Trophoblast cell (in vitro differentiated cells and primary cell): ENCODE results near the gene LRMDA.

Experiments used
- DNase-seq, 2 donors: peaks; one replicate each; pipeline ENCODE4 v3.0.0-alpha.2; 2016
- H2AFZ ChIP-seq: 2 replicates; pipeline ENCODE4 v1.6.1; 2013; ENCODE audit warnings: low read length, moderate library complexity, mild to moderate bottlenecking; ENCODE audit not compliant: insufficient read depth, poor library complexity
- H2AK5ac ChIP-seq: 2 replicates; pipeline ENCODE4 v1.6.1; 2013; ENCODE audit warnings: mild to moderate bottlenecking, low read length
- H2BK120ac ChIP-seq: 2 replicates; pipeline ENCODE4 v1.6.1; 2013; ENCODE audit warnings: low read length, mild to moderate bottlenecking, moderate library complexity; ENCODE audit not compliant: insufficient read depth, poor library complexity
- H2BK12ac ChIP-seq: 2 replicates; pipeline ENCODE4 v1.6.1; 2013; ENCODE audit warnings: mild to moderate bottlenecking, low read length, moderate library complexity
- H2BK5ac ChIP-seq: 2 replicates; pipeline ENCODE4 v1.6.1; 2013; ENCODE audit warnings: low read length, low read depth, moderate library complexity, mild to moderate bottlenecking; ENCODE audit not compliant: poor library complexity
- H3K14ac ChIP-seq: 2 replicates; pipeline ENCODE4 v1.6.1; 2013; ENCODE audit warnings: mild to moderate bottlenecking, low read length
- H3K18ac ChIP-seq: 2 replicates; pipeline ENCODE4 v1.6.1; 2013; ENCODE audit warnings: mild to moderate bottlenecking, low read length
- H3K23ac ChIP-seq: 2 replicates; pipeline ENCODE4 v1.6.1; 2013; ENCODE audit warnings: low read length
- H3K27ac ChIP-seq: 2 replicates; pipeline ENCODE4 v1.5.1; 2013; ENCODE audit warnings: low read depth, mild to moderate bottlenecking, inconsistent platforms, low read length, moderate library complexity
- H3K27me3 ChIP-seq: 2 replicates; pipeline ENCODE4 v1.6.1; 2013; ENCODE audit warnings: inconsistent platforms, mild to moderate bottlenecking, low read length, moderate library complexity; ENCODE audit not compliant: insufficient read depth
- H3K36me3 ChIP-seq, 2 experiments: 1 replicate in 1 of 2; 2 replicates in 1 of 2; pipeline ENCODE4 v1.6.1; 2013; ENCODE audit warnings: low read length in 2 of 2, mild to moderate bottlenecking in 2 of 2, moderate library complexity in 1 of 2; ENCODE audit not compliant: insufficient read depth in 2 of 2, control insufficient read depth in 1 of 2
- H3K4ac ChIP-seq: 2 replicates; pipeline ENCODE4 v1.6.1; 2013; ENCODE audit warnings: low read depth, mild to moderate bottlenecking, low read length, moderate library complexity
- H3K4me1 ChIP-seq, 2 experiments: 1 replicate in 1 of 2; 2 replicates in 1 of 2; pipeline ENCODE4 v1.6.1; 2013; ENCODE audit warnings: low read length in 2 of 2, mild to moderate bottlenecking in 2 of 2, moderate library complexity in 1 of 2; ENCODE audit not compliant: insufficient read depth in 2 of 2, control insufficient read depth in 1 of 2
- H3K4me2 ChIP-seq: 2 replicates; pipeline ENCODE4 v1.6.1; 2013; ENCODE audit warnings: inconsistent platforms, mild to moderate bottlenecking, low read length, moderate library complexity
- H3K4me3 ChIP-seq: 2 replicates; pipeline ENCODE4 v1.5.1; 2013; ENCODE audit warnings: mild to moderate bottlenecking, low read depth, low read length, inconsistent platforms
- H3K79me1 ChIP-seq: one replicate; pipeline ENCODE4 v1.6.1; 2013; ENCODE audit warnings: low read length
- H3K79me2 ChIP-seq: 2 replicates; pipeline ENCODE4 v1.6.1; 2013; ENCODE audit warnings: low read length, mild to moderate bottlenecking; ENCODE audit not compliant: control insufficient read depth, insufficient read depth, poor library complexity
- H3K9ac ChIP-seq: 2 replicates; pipeline ENCODE4 v1.6.1; 2013; ENCODE audit warnings: mild to moderate bottlenecking, low read length
- H3K9me3 ChIP-seq: 2 replicates; pipeline ENCODE4 v1.6.1; 2013; ENCODE audit warnings: low read depth, mild to moderate bottlenecking, control low read depth, inconsistent platforms, low read length; ENCODE audit not compliant: insufficient read depth
- H4K12ac ChIP-seq: 2 replicates; pipeline ENCODE4 v1.6.1; 2013; ENCODE audit warnings: low read depth, mild to moderate bottlenecking, low read length, moderate library complexity
- H4K8ac ChIP-seq: 2 replicates; pipeline ENCODE4 v1.6.1; 2013; ENCODE audit warnings: low read depth, mild to moderate bottlenecking, low read length, moderate library complexity
- H4K91ac ChIP-seq: one replicate; pipeline ENCODE4 v1.6.1; 2013; ENCODE audit warnings: low read depth, mild to moderate bottlenecking, low read length, moderate library complexity
- WGBS: extraction: QIAGEN DNeasy Blood & Tissue Kit; methylation state at CpG from one replicate; pipeline ENCODE4 v1.1.7; 2013; ENCODE audit warnings: missing lambda C conversion rate; ENCODE audit not compliant: insufficient read length, insufficient coverage; ENCODE audit errors: extremely low coverage; 5-methylcytosine and 5-hydroxymethylcytosine counted together

LRMDA gene

GRCh38 chr10:76236356-76236755 is 804.9 kb downstream of the LRMDA start:
- Histone ChIP-seq H4K8ac (no peak overlapping the region), H2BK5ac (no peak overlapping the region), H3K79me1 (peaks cover 1% of the 10 kb centered on the region), H2BK12ac (no peak overlapping the region), H3K27ac (no peak overlapping the region), H2BK120ac (peak overlapping the region; percentile 88), H3K14ac (no peak overlapping the region), H3K4me3 (no peak overlapping the region), H3K9ac (no peak overlapping the region), H4K91ac (no peak overlapping the region), H3K23ac (no peak overlapping the region), H3K18ac (no peak overlapping the region), H3K4me1 (peaks cover 3 to 6% of the 10 kb centered on the region in 2 experiments), H4K12ac (no peak overlapping the region), H3K4ac (no peak overlapping the region), H2AFZ (no peak overlapping the region), H3K9me3 (no peaks in the 10 kb centered on the region), H2AK5ac (no peak overlapping the region), H3K4me2 (no peak overlapping the region), H3K79me2 (no peaks in the 10 kb centered on the region), H3K27me3 (no peaks in the 10 kb centered on the region), H3K36me3 (no peaks in the 10 kb centered on the region)
- DNase-seq = no peak
- no CpG with 5 or more reads among the region's 2 CpGs for WGBS

DNA sequence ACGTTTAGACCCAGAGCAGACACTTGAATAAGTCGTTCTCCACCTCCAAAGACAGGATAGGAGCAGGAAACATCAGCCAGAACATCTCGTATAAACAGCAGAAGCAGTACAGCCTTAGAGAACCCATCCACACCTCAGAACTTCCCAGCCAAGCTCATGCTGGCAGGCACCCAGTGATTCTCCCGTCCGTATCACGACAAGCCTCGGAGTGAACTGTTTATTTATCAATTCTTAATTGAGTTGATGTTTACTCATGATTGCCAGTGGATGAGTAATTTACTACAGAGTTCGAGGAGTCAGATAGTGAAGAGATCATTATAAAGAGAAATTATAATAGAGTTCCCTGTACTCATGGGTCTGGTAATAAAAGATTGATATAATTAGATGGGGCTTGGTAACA is 811.5 kb downstream of the LRMDA start:
- no peak overlapping the region for H3K4ac ChIP-seq
- no peak overlapping the region for H3K18ac ChIP-seq
- H4K91ac ChIP-seq = no peak overlapping the region
- no peak overlapping the region for H2BK5ac ChIP-seq
- no peak overlapping the region for H3K4me3 ChIP-seq
- no peak overlapping the region for H4K8ac ChIP-seq
- H3K23ac ChIP-seq = no peak overlapping the region
- no peak overlapping the region for H4K12ac ChIP-seq
- peaks cover 2% of the 10 kb centered on the region for H3K79me1 ChIP-seq
- H2AK5ac ChIP-seq = no peak overlapping the region
- no peak overlapping the region for H3K14ac ChIP-seq
- no peak overlapping the region for H2BK120ac ChIP-seq
- no peak overlapping the region for H2AFZ ChIP-seq
- no peak for DNase-seq
- H3K4me2 ChIP-seq = no peak overlapping the region
- no peaks in the 10 kb centered on the region for H3K36me3 ChIP-seq
- H3K27me3 ChIP-seq = no peaks in the 10 kb centered on the region
- H3K27ac ChIP-seq = no peak overlapping the region
- H3K4me1 ChIP-seq = peaks cover 5 to 8% of the 10 kb centered on the region in 2 experiments
- no CpG with 5 or more reads among the region's 8 CpGs for WGBS
- peaks cover 1% of the 10 kb centered on the region for H3K9me3 ChIP-seq
- no peak overlapping the region for H3K9ac ChIP-seq
- peak overlapping the region; percentile 73 for H2BK12ac ChIP-seq
- no peaks in the 10 kb centered on the region for H3K79me2 ChIP-seq

GRCh38 chr10:76244061-76244686 is 812.8 kb downstream of the LRMDA start:
- no peak overlapping the region for H3K23ac ChIP-seq
- H3K9me3 ChIP-seq = peaks cover 1% of the 10 kb centered on the region
- H3K79me1 ChIP-seq = peaks cover 2% of the 10 kb centered on the region
- H4K8ac ChIP-seq = no peak overlapping the region
- no peak overlapping the region for H2BK120ac ChIP-seq
- no CpG with 5 or more reads among the region's 5 CpGs for WGBS
- no peaks in the 10 kb centered on the region for H3K27me3 ChIP-seq
- H3K18ac ChIP-seq = no peak overlapping the region
- H3K9ac ChIP-seq = no peak overlapping the region
- no peak overlapping the region for H2BK5ac ChIP-seq
- no peak overlapping the region for H3K27ac ChIP-seq
- H3K4me2 ChIP-seq = no peak overlapping the region
- H4K91ac ChIP-seq = no peak overlapping the region
- no peak overlapping the region for H3K4me3 ChIP-seq
- no peak overlapping the region for H2AFZ ChIP-seq
- peaks cover 5 to 8% of the 10 kb centered on the region in 2 experiments for H3K4me1 ChIP-seq
- H3K4ac ChIP-seq = no peak overlapping the region
- no peak for DNase-seq
- H2AK5ac ChIP-seq = no peak overlapping the region
- H3K14ac ChIP-seq = no peak overlapping the region
- no peaks in the 10 kb centered on the region for H3K79me2 ChIP-seq
- no peak overlapping the region for H2BK12ac ChIP-seq
- H4K12ac ChIP-seq = no peak overlapping the region
- no peaks in the 10 kb centered on the region for H3K36me3 ChIP-seq

DNA sequence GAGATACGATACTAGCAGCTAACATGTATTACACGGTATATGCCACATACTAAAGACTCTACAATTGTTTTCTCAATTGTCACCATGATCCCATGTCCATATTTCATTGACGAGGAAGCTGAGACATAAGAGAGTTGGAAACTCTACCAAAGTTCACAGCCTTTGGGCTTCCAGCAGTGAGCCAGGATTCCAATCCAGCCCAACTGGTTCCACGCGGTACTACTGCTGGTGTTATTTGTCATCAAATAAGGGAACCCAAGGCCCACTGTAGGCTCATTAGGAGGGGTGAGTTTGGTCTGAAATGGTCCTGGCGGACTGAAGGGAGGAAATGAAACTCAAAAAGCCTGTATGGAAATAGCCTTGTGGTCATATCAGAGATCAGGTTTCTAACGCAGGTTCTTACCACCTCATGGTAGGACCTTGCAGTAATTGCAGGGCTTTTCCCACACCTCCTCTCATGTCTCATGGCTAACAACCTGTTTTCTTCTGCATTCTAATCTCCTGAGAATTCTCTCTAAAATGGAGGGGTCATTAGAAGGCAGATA is 814.6 kb downstream of the LRMDA start:
- H3K4me3 ChIP-seq = no peak overlapping the region
- H3K27me3 ChIP-seq = no peaks in the 10 kb centered on the region
- no peak overlapping the region for H3K4ac ChIP-seq
- H3K9me3 ChIP-seq = peaks cover 1% of the 10 kb centered on the region
- no peaks in the 10 kb centered on the region for H3K79me2 ChIP-seq
- no peak for DNase-seq
- H3K27ac ChIP-seq = no peak overlapping the region
- WGBS = no CpG with 5 or more reads among the region's 7 CpGs
- H4K12ac ChIP-seq = no peak overlapping the region
- no peak overlapping the region for H3K4me2 ChIP-seq
- no peak overlapping the region for H4K8ac ChIP-seq
- no peak overlapping the region for H3K9ac ChIP-seq
- H2BK5ac ChIP-seq = no peak overlapping the region
- no peak overlapping the region for H3K14ac ChIP-seq
- H4K91ac ChIP-seq = no peak overlapping the region
- no peak overlapping the region for H3K18ac ChIP-seq
- H2AFZ ChIP-seq = no peak overlapping the region
- H3K4me1 ChIP-seq = peaks cover 5 to 8% of the 10 kb centered on the region in 2 experiments
- H2BK120ac ChIP-seq = no peak overlapping the region
- no peak overlapping the region for H2AK5ac ChIP-seq
- H3K23ac ChIP-seq = no peak overlapping the region
- no peaks in the 10 kb centered on the region for H3K36me3 ChIP-seq
- peaks cover 6% of the 10 kb centered on the region for H3K79me1 ChIP-seq
- H2BK12ac ChIP-seq = peak overlapping the region; percentile 16
